ENCODE results near the gene PKP4. TPM values are rescaled to one million over a fixed set of nuclear protein-coding genes. Genes with fewer than 3 reads are reported as not detected.

Gene PKP4
- total RNA-seq, 3 donors from 2014 or later = 41.6 to 59.1 (median 51.1) TPM

- TF ChIP-seq CTCF (IDR thresholded peaks at IDR 0.05) = no peak
- no peaks in the 10 kb centered on the region for H3K36me3 ChIP-seq (ENCODE audit: low read depth)
- DNase-seq (no peak), ATAC-seq (peak; percentile 49)
- H3K9me3 ChIP-seq = no peaks in the 10 kb centered on the region
- intact Hi-C loops (cut with DNase I, micrococcal nuclease) = no loop called here
- H3K4me1 ChIP-seq (ENCODE audit: low read depth) = no peaks in the 10 kb centered on the region
- no peak overlapping the region for H3K4me3 ChIP-seq
Measured at GRCh38 chr2:158723921-158724802, 267.4 kb downstream of the PKP4 start.

GRCh38 chr2:158724803-158725381, 268.1 kb downstream of the PKP4 start:
- no peak for TF ChIP-seq CTCF (IDR thresholded peaks at IDR 0.05)
- intact Hi-C loops (cut with DNase I, micrococcal nuclease) = no loop called here
- ATAC-seq (peak; percentile 37), DNase-seq (no peak)
- no peaks in the 10 kb centered on the region for H3K9me3 ChIP-seq
- H3K4me1 ChIP-seq (ENCODE audit: low read depth) = no peaks in the 10 kb centered on the region
- H3K36me3 ChIP-seq (ENCODE audit: low read depth) = no peaks in the 10 kb centered on the region
- no peak overlapping the region for H3K4me3 ChIP-seq

GRCh38 chr2:158725441-158725891, 268.7 kb downstream of the PKP4 start:
- no peak for DNase-seq
- no peak for ATAC-seq
- H3K4me3 ChIP-seq = no peak overlapping the region
- intact Hi-C loops (cut with DNase I, micrococcal nuclease) = no loop called here
- no peaks in the 10 kb centered on the region for H3K9me3 ChIP-seq
- no peaks in the 10 kb centered on the region for H3K4me1 ChIP-seq (ENCODE audit: low read depth)
- no peak for TF ChIP-seq CTCF (IDR thresholded peaks at IDR 0.05)
- no peaks in the 10 kb centered on the region for H3K36me3 ChIP-seq (ENCODE audit: low read depth)

GRCh38 chr2:158726911-158727592, 270.3 kb downstream of the PKP4 start:
- peak; percentile 9 for ATAC-seq
- H3K4me3 ChIP-seq = no peak overlapping the region
- H3K4me1 ChIP-seq (ENCODE audit: low read depth) = no peaks in the 10 kb centered on the region
- H3K36me3 ChIP-seq (ENCODE audit: low read depth) = no peaks in the 10 kb centered on the region
- intact Hi-C loops (cut with DNase I, micrococcal nuclease) = no loop called here
- no peaks in the 10 kb centered on the region for H3K9me3 ChIP-seq
- DNase-seq = peak in 1 of 3 donors; percentile 15
- no peak for TF ChIP-seq CTCF (IDR thresholded peaks at IDR 0.05)

GRCh38 chr2:158728422-158728821, 271.7 kb downstream of the PKP4 start:
- Histone ChIP-seq H3K4me1 (ENCODE audit: low read depth) (no peaks in the 10 kb centered on the region), H3K9me3 (no peaks in the 10 kb centered on the region), H3K36me3 (ENCODE audit: low read depth) (no peaks in the 10 kb centered on the region), H3K4me3 (no peak overlapping the region)
- ATAC-seq = no peak
- intact Hi-C loops (cut with DNase I, micrococcal nuclease) = no loop called here
- no peak for DNase-seq
- TF ChIP-seq CTCF (IDR thresholded peaks at IDR 0.05) = no peak

Measured in mucosa of descending colon (tissue), 3 donors.